GM20000 (cell line): Measurements from ENCODE around the gene TMEM254.
"Not testable (repeated sequence)": the region's sequence is repeated elsewhere in the genome, so short reads cannot be mapped to it uniquely, and the experiment has no call there.

Experiments
- DNase-seq: peaks from one replicate; pipeline ENCODE4 v3.0.0; 2012; ENCODE audit warnings: low spot score
- TF ChIP-seq, protein P1 (sequence below): IDR thresholded peaks from 2 replicates; pipeline ENCODE4 v1.5.1; 2012; ENCODE audit warnings: mild to moderate bottlenecking, control low read depth; ENCODE audit errors: extremely low read depth, missing control alignments

The TMEM254 gene

DNA sequence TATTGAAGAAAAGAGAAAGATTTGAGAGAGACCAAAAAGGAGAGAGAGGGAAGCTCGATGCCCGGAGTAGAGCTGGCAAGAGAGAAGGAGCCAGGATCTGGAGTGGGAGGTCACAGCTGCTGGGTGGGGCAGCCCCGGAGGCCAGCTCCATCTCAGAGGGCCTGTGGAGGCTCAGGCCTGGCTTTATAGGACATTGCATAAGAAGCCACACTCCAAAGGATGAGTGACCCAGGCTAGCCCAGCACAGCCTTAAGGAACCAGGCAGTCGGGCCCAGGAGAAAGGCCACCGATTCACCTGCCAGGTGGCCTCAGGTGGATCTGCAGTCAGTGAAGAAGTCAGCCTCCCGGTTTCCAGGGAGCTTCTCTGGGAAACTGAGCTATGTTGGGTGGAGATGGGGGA is 54.7 kb downstream of the TMEM254 start:
- TF ChIP-seq, protein P1, sequence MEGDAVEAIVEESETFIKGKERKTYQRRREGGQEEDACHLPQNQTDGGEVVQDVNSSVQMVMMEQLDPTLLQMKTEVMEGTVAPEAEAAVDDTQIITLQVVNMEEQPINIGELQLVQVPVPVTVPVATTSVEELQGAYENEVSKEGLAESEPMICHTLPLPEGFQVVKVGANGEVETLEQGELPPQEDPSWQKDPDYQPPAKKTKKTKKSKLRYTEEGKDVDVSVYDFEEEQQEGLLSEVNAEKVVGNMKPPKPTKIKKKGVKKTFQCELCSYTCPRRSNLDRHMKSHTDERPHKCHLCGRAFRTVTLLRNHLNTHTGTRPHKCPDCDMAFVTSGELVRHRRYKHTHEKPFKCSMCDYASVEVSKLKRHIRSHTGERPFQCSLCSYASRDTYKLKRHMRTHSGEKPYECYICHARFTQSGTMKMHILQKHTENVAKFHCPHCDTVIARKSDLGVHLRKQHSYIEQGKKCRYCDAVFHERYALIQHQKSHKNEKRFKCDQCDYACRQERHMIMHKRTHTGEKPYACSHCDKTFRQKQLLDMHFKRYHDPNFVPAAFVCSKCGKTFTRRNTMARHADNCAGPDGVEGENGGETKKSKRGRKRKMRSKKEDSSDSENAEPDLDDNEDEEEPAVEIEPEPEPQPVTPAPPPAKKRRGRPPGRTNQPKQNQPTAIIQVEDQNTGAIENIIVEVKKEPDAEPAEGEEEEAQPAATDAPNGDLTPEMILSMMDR: no peak
- DNase-seq: no peak

DNA sequence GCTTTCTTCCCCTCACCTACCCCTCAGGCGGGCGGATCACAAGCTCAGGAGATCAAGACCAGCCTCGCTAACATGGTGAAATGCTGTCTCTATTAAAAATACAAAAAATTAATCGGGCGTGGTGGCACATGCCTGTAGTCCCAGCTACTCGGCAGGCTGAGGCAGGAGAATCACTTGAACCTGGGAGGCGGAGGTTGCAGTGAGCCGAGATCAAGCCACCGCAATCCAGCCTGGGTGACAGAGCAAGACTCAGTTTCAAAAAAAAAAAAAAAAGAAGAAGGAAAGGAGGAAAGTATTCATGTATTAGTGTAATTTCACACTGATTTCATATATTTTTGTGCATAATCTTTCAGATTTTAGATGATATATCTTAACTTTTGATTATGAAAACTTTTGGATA is 55.2 kb downstream of the TMEM254 start:
- not testable (repeated sequence) for DNase-seq

DNA sequence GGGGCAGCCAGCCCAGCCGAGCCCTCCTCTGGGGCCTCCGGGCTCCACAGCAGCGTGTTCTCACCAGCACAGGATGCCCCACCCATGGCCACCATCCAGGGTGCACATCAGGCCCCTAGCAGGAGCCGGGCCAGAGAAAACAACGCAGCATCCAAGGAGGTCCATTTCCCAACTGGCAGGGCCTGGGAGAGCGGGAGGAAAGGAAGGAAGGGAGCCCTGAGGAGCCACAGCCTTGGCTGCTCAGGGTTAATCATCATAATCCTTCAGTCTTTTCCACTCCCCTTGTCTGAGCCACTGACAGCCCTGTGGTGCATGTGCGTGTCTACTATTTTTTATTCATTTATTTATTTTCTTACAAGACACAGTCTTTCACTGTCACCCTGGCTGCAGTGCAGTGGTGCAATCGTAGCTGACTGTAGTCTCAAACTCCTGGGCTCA is 57.7 kb downstream of the TMEM254 start:
- no peak for DNase-seq
- TF ChIP-seq, protein P1: no peak

DNA sequence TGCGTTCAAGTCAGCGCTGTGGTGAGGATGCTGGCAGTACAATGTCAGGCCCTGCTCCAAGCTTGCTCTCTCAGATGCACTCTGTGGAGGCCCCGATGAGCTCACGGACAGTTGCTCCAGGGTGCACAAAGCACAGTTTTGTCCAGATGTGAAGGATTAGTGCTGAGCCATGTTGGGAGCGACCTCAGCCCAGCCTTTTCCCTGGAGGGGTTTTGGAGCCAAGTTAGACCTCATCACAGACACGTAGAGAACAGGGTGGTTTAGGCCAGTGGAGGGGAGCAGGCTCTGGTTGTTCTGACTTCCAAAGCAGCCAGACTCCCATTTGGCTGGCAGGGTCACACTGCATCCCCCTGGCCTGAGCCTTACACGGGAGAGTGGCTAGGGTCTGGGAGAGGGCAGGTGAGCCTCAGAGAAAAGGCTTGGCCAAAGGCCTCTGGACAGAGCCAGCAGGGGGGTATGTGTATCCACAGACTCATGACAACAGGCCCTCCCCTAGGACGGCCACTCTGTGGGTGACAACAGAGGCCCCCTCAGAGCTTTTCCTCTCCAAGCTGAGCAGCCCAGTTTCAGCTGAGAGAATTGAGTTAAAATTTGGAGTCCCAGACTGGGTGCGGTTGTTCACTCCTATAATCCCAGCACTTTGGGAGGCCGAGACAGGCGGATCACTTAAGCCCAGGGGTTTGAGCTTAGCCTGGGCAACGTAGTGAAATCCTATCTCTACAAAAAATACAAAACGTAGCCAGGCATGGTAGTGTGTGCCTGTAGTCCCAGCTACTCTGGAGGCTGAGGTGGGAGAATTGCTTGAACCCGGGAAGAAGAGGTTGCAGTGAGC is 58.8 kb downstream of the TMEM254 start:
- no peak for DNase-seq
- TF ChIP-seq, protein P1: no peak

DNA sequence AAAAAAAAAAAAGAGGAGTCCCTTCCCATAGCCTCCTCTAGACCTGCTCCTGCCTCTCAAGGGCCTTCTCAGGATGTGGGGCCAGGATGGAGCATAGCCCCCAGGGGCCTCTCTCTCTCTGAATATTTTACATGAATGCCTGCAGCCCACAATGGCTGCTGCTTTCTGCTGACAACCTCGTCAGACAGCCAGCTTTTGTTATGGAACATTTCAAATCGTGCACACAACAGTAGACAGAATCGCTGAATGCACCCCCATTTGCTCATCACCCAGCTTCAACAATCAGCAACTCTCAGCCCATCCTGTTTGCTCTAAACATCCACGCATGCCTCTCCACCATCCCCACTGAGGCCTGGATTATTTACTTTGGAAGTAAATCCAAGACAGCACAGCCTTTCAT is 59.5 kb downstream of the TMEM254 start:
- DNase-seq: no peak
- TF ChIP-seq, protein P1: no peak

DNA sequence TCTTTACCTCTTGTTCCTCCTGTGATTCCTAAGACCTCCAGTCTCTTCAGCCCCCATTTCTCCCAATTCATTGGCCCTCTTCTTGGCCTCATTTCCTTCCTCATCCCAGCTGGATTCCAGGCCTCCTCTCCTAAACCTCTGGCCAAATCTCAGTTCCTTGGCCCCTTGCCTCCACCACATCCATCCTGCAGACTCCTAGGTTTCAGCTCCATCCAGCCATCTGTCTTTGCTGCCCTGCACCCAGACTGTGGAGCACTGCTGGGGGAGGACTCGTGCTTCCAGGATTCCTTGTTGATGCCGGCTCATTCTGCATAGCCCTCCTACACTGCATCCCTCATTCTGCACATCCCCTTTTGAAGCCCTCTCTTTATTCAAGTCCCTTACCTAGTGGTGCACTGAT is 60.8 kb downstream of the TMEM254 start:
- TF ChIP-seq, protein P1: no peak

DNA sequence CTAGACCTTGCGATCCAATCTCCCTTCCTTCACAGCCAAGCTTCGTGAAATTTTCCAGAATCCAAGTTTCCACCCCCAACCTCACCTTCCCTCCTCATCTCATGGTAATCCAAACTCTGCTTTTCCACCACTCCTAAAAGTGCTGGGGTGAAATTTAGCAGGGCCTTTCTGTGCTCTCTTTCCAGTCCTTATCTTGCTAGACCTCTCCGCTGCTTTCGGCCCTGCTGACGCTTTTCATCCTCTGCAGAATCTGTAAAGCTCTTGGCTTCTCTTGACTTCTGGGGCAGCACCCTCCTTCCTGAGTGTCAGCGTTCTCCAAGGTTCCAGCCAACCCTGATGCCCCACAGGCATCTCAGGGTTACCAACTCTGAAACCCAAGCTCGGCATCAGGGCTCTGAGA is 61.8 kb downstream of the TMEM254 start:
- no peak for DNase-seq
- TF ChIP-seq, protein P1: no peak

More for the DNA sequence above, 60.8 kb downstream of the TMEM254 start:
- no peak for DNase-seq

DNA sequence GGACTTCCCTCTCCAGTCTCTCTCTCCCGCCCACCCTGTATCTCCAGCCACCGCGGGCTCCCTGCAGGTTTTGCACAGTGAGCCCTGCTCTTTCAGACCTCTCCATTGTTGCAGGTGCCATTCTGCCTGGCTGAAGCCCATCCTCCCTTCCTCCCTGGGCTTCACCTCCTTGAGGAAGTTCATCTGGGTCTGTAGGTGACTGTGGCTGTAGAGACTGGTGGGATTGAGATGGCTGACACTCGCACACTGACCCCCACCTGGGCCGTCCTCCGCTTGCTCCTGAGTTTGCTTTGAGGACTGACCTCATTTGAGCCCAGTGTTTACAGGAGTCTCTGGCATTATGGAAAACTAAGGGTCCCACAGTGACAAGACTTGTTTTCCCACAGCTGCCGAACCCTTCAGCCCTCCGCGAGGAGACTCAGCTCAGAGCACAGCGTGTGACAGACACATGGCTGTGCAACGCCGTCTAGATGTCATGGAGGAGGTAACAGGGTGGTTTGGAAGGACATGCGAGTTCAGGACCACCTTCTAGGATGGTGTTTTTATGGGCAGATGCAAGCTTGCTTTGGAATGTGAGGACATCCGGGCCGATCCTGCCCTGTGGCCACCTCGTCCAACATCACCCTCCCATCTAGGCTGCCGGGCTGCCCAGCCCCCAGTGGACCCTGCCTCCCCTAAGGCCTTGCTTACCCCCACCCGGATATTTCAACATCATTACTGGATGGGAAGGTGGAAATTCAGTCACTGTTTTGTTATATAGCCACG is 63.4 kb downstream of the TMEM254 start:
- TF ChIP-seq, protein P1: no peak
- no peak for DNase-seq
